HL-60 (cell line): ENCODE results near the gene MST1R.

Source experiments
- DNase-seq, 2 experiments: peaks; one replicate each; pipeline ENCODE4 v3.0.0-alpha.2; 2010 to 2020; ENCODE audit warnings: low read depth in 1 of 2, low spot score in 1 of 2
- H3K27ac ChIP-seq: fragments of 250-450 bp; sonication (Bioruptor Pico); replicated peaks from 2 replicates; pipeline ENCODE4 v1.5.1; 2020; ENCODE audit warnings: mild to moderate bottlenecking, moderate library complexity
- H3K27me3 ChIP-seq: fragments of 250-450 bp; sonication (Bioruptor Pico); 2 replicates; pipeline ENCODE4 v1.5.1; 2021; ENCODE audit warnings: mild to moderate bottlenecking, moderate library complexity; ENCODE audit not compliant: insufficient read depth, poor library complexity, severe bottlenecking
- H3K4me3 ChIP-seq: replicated peaks from 2 replicates; pipeline ENCODE4 v1.5.1; 2011; ENCODE audit warnings: mild to moderate bottlenecking, control low read depth, low read length; ENCODE audit not compliant: insufficient read depth
- CTCF ChIP-seq: IDR thresholded peaks from one replicate; pipeline ENCODE4 v1.5.1; 2011; ENCODE audit warnings: low read length, control low read depth, inconsistent platforms; ENCODE audit not compliant: insufficient read depth
- GABPA ChIP-seq: IDR thresholded peaks from 2 replicates; pipeline ENCODE4 v1.6.1; 2012; ENCODE audit warnings: low read depth
- POLR2AphosphoS5 ChIP-seq: IDR thresholded peaks from 2 replicates; pipeline ENCODE4 v1.6.1; 2012; ENCODE audit warnings: low read depth
- REST ChIP-seq: IDR thresholded peaks from 2 replicates; pipeline ENCODE4 v1.6.1; 2012; ENCODE audit warnings: low read depth; ENCODE audit not compliant: insufficient replicate concordance
- SPI1 ChIP-seq: IDR thresholded peaks from 2 replicates; pipeline ENCODE4 v1.6.1; 2012; ENCODE audit warnings: low read depth, mild to moderate bottlenecking, borderline replicate concordance
- long read RNA-seq: library from polyadenylated mRNA; unstranded; transcript quantifications from one replicate; pipeline ENCODE4 v2.0.0, GENCODE V29; 2020

MST1R gene
- long read RNA-seq: 0 reads

- TF ChIP-seq POLR2AphosphoS5 (no peak), REST (no peak), CTCF (no peak), SPI1 (no peak), GABPA (no peak)
- Histone ChIP-seq H3K4me3 (no peak within 1 kb of the TSS), H3K27ac (no peak within 1 kb of the TSS)
These were observed at the start of gene MST1R for GRCh38 chr3:49903451-49904424. Gene MST1R (minus strand): TSS chr3:49903873. CDS start chr3:49903609, 264 bp downstream.

GRCh38 chr3:49952924-49953323, 49.3 kb upstream of the MST1R start:
- no peak for TF ChIP-seq POLR2AphosphoS5
- no peak for TF ChIP-seq CTCF
- TF ChIP-seq REST: no peak
- no peak for TF ChIP-seq SPI1
- no peak for TF ChIP-seq GABPA
- Histone ChIP-seq H3K27me3 (no peaks in the 10 kb centered on the region), H3K27ac (no peak overlapping the region), H3K4me3 (no peak overlapping the region)
- no peak for DNase-seq

More at GRCh38 chr3:49903451-49904424, at the start of gene MST1R:
- DNase-seq: no peak
- peaks cover 2% of the 10 kb centered on the region for H3K27me3 ChIP-seq

- no peaks in the 10 kb centered on the region for H3K27me3 ChIP-seq
- no peak overlapping the region for H3K27ac ChIP-seq
- TF ChIP-seq REST (no peak), GABPA (no peak), SPI1 (no peak), CTCF (no peak), POLR2AphosphoS5 (no peak)
- H3K4me3 ChIP-seq: no peak overlapping the region
- no peak for DNase-seq
These were observed 39.0 kb upstream of the MST1R start for GRCh38 chr3:49942651-49943050.
